Activated B cell treated with CpG ODN at 0.5 μM for 24 hours (primary cell): Measurements from ENCODE around the gene PDE1C. TPM values are rescaled to one million over a fixed set of nuclear protein-coding genes. Genes with fewer than 3 reads are reported as not detected.

Experiments
- ATAC-seq: fragments of 200-7000 bp; cut with Tn5 transposase; one replicate; pipeline ENCODE4 v1.10.0; 2021; ENCODE audit warnings: low read depth, mild to moderate bottlenecking, moderate library complexity
- CTCF ChIA-PET: fragments of 350-600 bp; sonication (Branson Sonifier 250); formaldehyde crosslinking; loops from one replicate; lab custom pipeline; 2021; ENCODE audit warnings: antibody characterized with exemption; lab: Charles Lee
- POLR2A ChIA-PET: fragments of 350-600 bp; sonication (Branson Sonifier 250); formaldehyde crosslinking; loops from one replicate; lab custom pipeline; 2021; ENCODE audit warnings: antibody characterized with exemption; lab: Charles Lee
- DNase-seq: peaks from one replicate; pipeline ENCODE4 v3.0.0; 2022
- H3K27ac Mint-ChIP-seq: one replicate; pipeline ENCODE4 v1.8.0; 2020; ENCODE audit warnings: mixed read lengths
- H3K27me3 Mint-ChIP-seq: one replicate; pipeline ENCODE4 v1.8.0; 2021; ENCODE audit warnings: mixed read lengths
- H3K36me3 Mint-ChIP-seq: one replicate; pipeline ENCODE4 v1.8.0; 2021; ENCODE audit warnings: low read depth, mixed read lengths
- H3K4me1 Mint-ChIP-seq: one replicate; pipeline ENCODE4 v1.8.0; 2021; ENCODE audit warnings: mixed read lengths
- H3K4me3 Mint-ChIP-seq: one replicate; pipeline ENCODE4 v1.8.0; 2020; ENCODE audit warnings: mild to moderate bottlenecking, mixed read lengths
- H3K9me3 Mint-ChIP-seq: one replicate; pipeline ENCODE4 v1.8.0; 2020; ENCODE audit warnings: mixed read lengths
- CTCF ChIP-seq: fragments of 200-600 bp; IDR thresholded peaks from one replicate; pipeline ENCODE4 v1.8.0; 2022; ENCODE audit warnings: antibody characterized with exemption, mild to moderate bottlenecking
- intact Hi-C: fragments of 100-400 bp; cut with micrococcal nuclease; formaldehyde crosslinking; loops from one replicate; pipeline ENCODE4 v1.15.1; 2024
- total RNA-seq: library from RNA; stranded (reverse); gene quantifications from 2 replicates; pipeline ENCODE4 v1.2.3, GENCODE V29; 2022

The PDE1C gene
- total RNA-seq, 1 donor from 2014 or later = not detected

GRCh38 chr7:31853380-31853779 lies 216.8 kb downstream of the PDE1C start:
- no peaks in the 10 kb centered on the region for H3K27me3 Mint-ChIP-seq
- POLR2A ChIA-PET = no interaction called here
- DNase-seq = no peak
- CTCF ChIA-PET = no interaction called here
- no peak overlapping the region for H3K27ac Mint-ChIP-seq
- H3K4me1 Mint-ChIP-seq = no peaks in the 10 kb centered on the region
- H3K9me3 Mint-ChIP-seq = no peaks in the 10 kb centered on the region
- no peak overlapping the region for H3K4me3 Mint-ChIP-seq
- no peak for ATAC-seq
- H3K36me3 Mint-ChIP-seq = no peaks in the 10 kb centered on the region
- intact Hi-C loops = no loop called here
- TF ChIP-seq CTCF = no peak

GRCh38 chr7:31852462-31852861 lies 217.7 kb downstream of the PDE1C start:
- no peaks in the 10 kb centered on the region for H3K36me3 Mint-ChIP-seq
- CTCF ChIA-PET = no interaction called here
- no peak overlapping the region for H3K27ac Mint-ChIP-seq
- H3K9me3 Mint-ChIP-seq = no peaks in the 10 kb centered on the region
- TF ChIP-seq CTCF = no peak
- POLR2A ChIA-PET = no interaction called here
- H3K4me1 Mint-ChIP-seq = no peaks in the 10 kb centered on the region
- no peak overlapping the region for H3K4me3 Mint-ChIP-seq
- ATAC-seq (no peak), DNase-seq (no peak)
- no peaks in the 10 kb centered on the region for H3K27me3 Mint-ChIP-seq
- intact Hi-C loops = no loop called here

GRCh38 chr7:31851119-31851518 lies 219.1 kb downstream of the PDE1C start:
- Mint-ChIP-seq H3K27ac (no peak overlapping the region), H3K4me3 (no peak overlapping the region), H3K9me3 (no peaks in the 10 kb centered on the region), H3K4me1 (no peaks in the 10 kb centered on the region), H3K27me3 (no peaks in the 10 kb centered on the region), H3K36me3 (no peaks in the 10 kb centered on the region)
- no peak for TF ChIP-seq CTCF
- DNase-seq = no peak
- ChIA-PET CTCF (no interaction called here), POLR2A (no interaction called here)
- intact Hi-C loops = no loop called here
- no peak for ATAC-seq

GRCh38 chr7:31850601-31851000 lies 219.6 kb downstream of the PDE1C start:
- H3K9me3 Mint-ChIP-seq = no peaks in the 10 kb centered on the region

GRCh38 chr7:31850066-31850465 lies 220.1 kb downstream of the PDE1C start:
- no peak for ATAC-seq

More at GRCh38 chr7:31850601-31851000, 219.6 kb downstream of the PDE1C start:
- intact Hi-C loops = no loop called here
- H3K36me3 Mint-ChIP-seq = no peaks in the 10 kb centered on the region
- H3K27ac Mint-ChIP-seq = no peak overlapping the region
- no peaks in the 10 kb centered on the region for H3K4me1 Mint-ChIP-seq
- ChIA-PET POLR2A (no interaction called here), CTCF (no interaction called here)
- H3K4me3 Mint-ChIP-seq = no peak overlapping the region
- TF ChIP-seq CTCF = no peak
- ATAC-seq = no peak
- H3K27me3 Mint-ChIP-seq = no peaks in the 10 kb centered on the region
- no peak for DNase-seq

More at GRCh38 chr7:31850066-31850465, 220.1 kb downstream of the PDE1C start:
- H3K36me3 Mint-ChIP-seq = no peaks in the 10 kb centered on the region
- peaks cover 3% of the 10 kb centered on the region for H3K9me3 Mint-ChIP-seq
- no peak for DNase-seq
- no peaks in the 10 kb centered on the region for H3K27me3 Mint-ChIP-seq
- H3K27ac Mint-ChIP-seq = no peak overlapping the region
- no peak for TF ChIP-seq CTCF
- ChIA-PET POLR2A (no interaction called here), CTCF (no interaction called here)
- intact Hi-C loops = no loop called here
- H3K4me3 Mint-ChIP-seq = no peak overlapping the region
- no peaks in the 10 kb centered on the region for H3K4me1 Mint-ChIP-seq
